Activated T-cell treated with anti-CD3 and anti-CD28 coated beads for 24 hours (primary cell): ENCODE measurements around the gene OTUD7B.
A peak's percentile ranks its signal among the peaks of the same experiment; 100 is the strongest.

ENCODE experiments used
- DNase-seq: peaks from one replicate; pipeline ENCODE4 v3.0.0-alpha.2; 2020; ENCODE audit warnings: low read depth

The OTUD7B gene

GRCh38 chr1:149916193-149916897, 94.2 kb downstream of the OTUD7B start:
- DNase-seq, result no peak

GRCh38 chr1:149915429-149916192, 94.9 kb downstream of the OTUD7B start:
- no peak for DNase-seq

- no peak for DNase-seq
Observed at GRCh38 chr1:149914545-149914944, 96.0 kb downstream of the OTUD7B start.

GRCh38 chr1:149906570-149907075, 103.9 kb downstream of the OTUD7B start:
- no peak for DNase-seq

GRCh38 chr1:149903836-149904491, 106.6 kb downstream of the OTUD7B start:
- DNase-seq, result no peak

GRCh38 chr1:149899460-149900284, 110.9 kb downstream of the OTUD7B start, which contains the start of gene BOLA1:
TSS of gene BOLA1 (plus strand) at chr1:149899568. CDS start at chr1:149900060, 492 bp downstream.
- peak; percentile 74 for DNase-seq

GRCh38 chr1:149896575-149896974, 114.0 kb downstream of the OTUD7B start:
- DNase-seq, result no peak

- DNase-seq, result no peak
Observed at GRCh38 chr1:149888999-149889289, 121.6 kb downstream of the OTUD7B start.

- DNase-seq, result peak; percentile 68
Observed at GRCh38 chr1:149888247-149888998, 122.1 kb downstream of the OTUD7B start.
